Measurements from ENCODE around the gene GOLGA5. TPM values are rescaled to one million over a fixed set of nuclear protein-coding genes. Genes with fewer than 3 reads are reported as not detected.

GOLGA5 gene
- total and polyA plus RNA-seq, 7 experiments from 2014 or later: 9.7 to 27.9 (median 23.5) TPM

GRCh38 chr14:92880851-92881250 lies 86.7 kb downstream of the GOLGA5 start:
- no peak for DNase-seq
- H3K36me3 ChIP-seq (ENCODE audit: control insufficient read depth in 2 of 3, insufficient read depth in 3 of 3, low read length in 3 of 3): no peaks in the 10 kb centered on the region
- no peaks in the 10 kb centered on the region for H3K27me3 ChIP-seq (ENCODE audit: control insufficient read depth in 2 of 2, insufficient read depth in 2 of 2, low read length in 2 of 2)
- Mint-ChIP-seq H3K27me3 (peaks cover 27 to 53% (median 37%) of the 10 kb centered on the region in 5 donors), H3K9me3 (peaks cover 0 to 4% (median 0%) of the 10 kb centered on the region in 11 donors), H3K4me1 (peaks cover 0 to 4% (median 0%) of the 10 kb centered on the region in 7 donors), H3K36me3 (no peaks in the 10 kb centered on the region), H3K4me3 (no peak overlapping the region), H3K27ac (no peak overlapping the region)
- no peaks in the 10 kb centered on the region for H3K9me3 ChIP-seq (ENCODE audit: control insufficient read depth in 2 of 3, low read length in 3 of 3)
- CTCF ChIA-PET: no interaction called here
- H3K4me3 ChIP-seq (ENCODE audit: low read length): no peak overlapping the region
- no peaks in the 10 kb centered on the region for H3K4me1 ChIP-seq (ENCODE audit: control insufficient read depth in 2 of 2, insufficient read depth in 2 of 2, low read length in 2 of 2)
- intact Hi-C loops (cut with micrococcal nuclease): no loop called here
- H3K27ac ChIP-seq (ENCODE audit: low read depth, low read length): no peak overlapping the region
- no peak for ATAC-seq
- POLR2A ChIA-PET: no interaction called here

- Histone ChIP-seq H3K27ac (ENCODE audit: low read depth, low read length) (no peak overlapping the region), H3K4me3 (ENCODE audit: low read length) (no peak overlapping the region), H3K4me1 (ENCODE audit: control insufficient read depth in 2 of 2, insufficient read depth in 2 of 2, low read length in 2 of 2) (no peaks in the 10 kb centered on the region), H3K27me3 (ENCODE audit: control insufficient read depth in 2 of 2, insufficient read depth in 2 of 2, low read length in 2 of 2) (no peaks in the 10 kb centered on the region), H3K9me3 (ENCODE audit: control insufficient read depth in 2 of 3, low read length in 3 of 3) (no peaks in the 10 kb centered on the region), H3K36me3 (ENCODE audit: control insufficient read depth in 2 of 3, insufficient read depth in 3 of 3, low read length in 3 of 3) (no peaks in the 10 kb centered on the region)
- intact Hi-C loops (cut with micrococcal nuclease): no loop called here
- ChIA-PET POLR2A (no interaction called here), CTCF (no interaction called here)
- H3K36me3 Mint-ChIP-seq: peaks cover 0 to 3% (median 0%) of the 10 kb centered on the region in 5 donors
- DNase-seq (no peak), ATAC-seq (no peak)
- peaks cover 0 to 6% (median 0%) of the 10 kb centered on the region in 11 donors for H3K9me3 Mint-ChIP-seq
- peaks cover 0 to 4% (median 0%) of the 10 kb centered on the region in 7 donors for H3K4me1 Mint-ChIP-seq
- H3K27me3 Mint-ChIP-seq: peaks cover 21 to 46% (median 33%) of the 10 kb centered on the region in 5 donors
- H3K27ac Mint-ChIP-seq: no peak overlapping the region
- no peak overlapping the region for H3K4me3 Mint-ChIP-seq
Observed at GRCh38 chr14:92883066-92883465, 89.0 kb downstream of the GOLGA5 start.

GRCh38 chr14:92884410-92884809 lies 90.3 kb downstream of the GOLGA5 start:
- H3K27me3 ChIP-seq (ENCODE audit: control insufficient read depth in 2 of 2, insufficient read depth in 2 of 2, low read length in 2 of 2): no peaks in the 10 kb centered on the region
- ChIA-PET CTCF (no interaction called here), POLR2A (no interaction called here)
- H3K36me3 Mint-ChIP-seq: peaks cover 0 to 5% (median 0%) of the 10 kb centered on the region in 5 donors
- DNase-seq (no peak), ATAC-seq (no peak)
- peaks cover 20 to 43% (median 30%) of the 10 kb centered on the region in 5 donors for H3K27me3 Mint-ChIP-seq
- H3K4me1 Mint-ChIP-seq: peaks cover 0 to 4% (median 0%) of the 10 kb centered on the region in 7 donors
- H3K27ac ChIP-seq (ENCODE audit: low read depth, low read length): no peak overlapping the region
- no peaks in the 10 kb centered on the region for H3K4me1 ChIP-seq (ENCODE audit: control insufficient read depth in 2 of 2, insufficient read depth in 2 of 2, low read length in 2 of 2)
- H3K4me3 Mint-ChIP-seq: no peak overlapping the region
- H3K36me3 ChIP-seq (ENCODE audit: control insufficient read depth in 2 of 3, insufficient read depth in 3 of 3, low read length in 3 of 3): no peaks in the 10 kb centered on the region
- no peaks in the 10 kb centered on the region for H3K9me3 ChIP-seq (ENCODE audit: control insufficient read depth in 2 of 3, low read length in 3 of 3)
- intact Hi-C loops (cut with micrococcal nuclease): no loop called here
- no peak overlapping the region for H3K27ac Mint-ChIP-seq
- H3K9me3 Mint-ChIP-seq: peaks cover 0 to 10% (median 0%) of the 10 kb centered on the region in 11 donors
- no peak overlapping the region for H3K4me3 ChIP-seq (ENCODE audit: low read length)

- ChIA-PET CTCF (no interaction called here), POLR2A (no interaction called here)
- ATAC-seq: no peak
- intact Hi-C loops (cut with micrococcal nuclease): no loop called here
- Mint-ChIP-seq H3K27me3 (peaks cover 16 to 38% (median 23%) of the 10 kb centered on the region in 5 donors), H3K4me3 (no peak overlapping the region), H3K36me3 (peaks cover 0 to 8% (median 0%) of the 10 kb centered on the region in 5 donors), H3K27ac (no peak overlapping the region), H3K4me1 (peaks cover 0 to 4% (median 0%) of the 10 kb centered on the region in 7 donors), H3K9me3 (peaks cover 0 to 10% (median 0%) of the 10 kb centered on the region in 11 donors)
- Histone ChIP-seq H3K9me3 (ENCODE audit: control insufficient read depth in 2 of 3, low read length in 3 of 3) (no peaks in the 10 kb centered on the region), H3K27me3 (ENCODE audit: control insufficient read depth in 2 of 2, insufficient read depth in 2 of 2, low read length in 2 of 2) (no peaks in the 10 kb centered on the region), H3K27ac (ENCODE audit: low read depth, low read length) (no peak overlapping the region), H3K36me3 (ENCODE audit: control insufficient read depth in 2 of 3, insufficient read depth in 3 of 3, low read length in 3 of 3) (no peaks in the 10 kb centered on the region), H3K4me1 (ENCODE audit: control insufficient read depth in 2 of 2, insufficient read depth in 2 of 2, low read length in 2 of 2) (no peaks in the 10 kb centered on the region), H3K4me3 (ENCODE audit: low read length) (no peak overlapping the region)
- DNase-seq: no peak
Observed at GRCh38 chr14:92885279-92886061, 91.4 kb downstream of the GOLGA5 start.

- no peak overlapping the region for H3K4me3 ChIP-seq (ENCODE audit: low read length)
- no peak overlapping the region for H3K27ac Mint-ChIP-seq
- no peaks in the 10 kb centered on the region for H3K9me3 ChIP-seq (ENCODE audit: control insufficient read depth in 2 of 3, low read length in 3 of 3)
- ATAC-seq (no peak), DNase-seq (no peak)
- H3K27me3 Mint-ChIP-seq: peaks cover 11 to 30% (median 17%) of the 10 kb centered on the region in 5 donors
- POLR2A ChIA-PET: no interaction called here
- H3K27me3 ChIP-seq (ENCODE audit: control insufficient read depth in 2 of 2, insufficient read depth in 2 of 2, low read length in 2 of 2): no peaks in the 10 kb centered on the region
- H3K36me3 ChIP-seq (ENCODE audit: control insufficient read depth in 2 of 3, insufficient read depth in 3 of 3, low read length in 3 of 3): no peaks in the 10 kb centered on the region
- intact Hi-C loops (cut with micrococcal nuclease): no loop called here
- peaks cover 0 to 10% (median 1%) of the 10 kb centered on the region in 11 donors for H3K9me3 Mint-ChIP-seq
- peaks cover 0 to 8% (median 0%) of the 10 kb centered on the region in 5 donors for H3K36me3 Mint-ChIP-seq
- no peak overlapping the region for H3K27ac ChIP-seq (ENCODE audit: low read depth, low read length)
- peaks cover 0 to 4% (median 0%) of the 10 kb centered on the region in 7 donors for H3K4me1 Mint-ChIP-seq
- CTCF ChIA-PET: no interaction called here
- H3K4me3 Mint-ChIP-seq: no peak overlapping the region
- H3K4me1 ChIP-seq (ENCODE audit: control insufficient read depth in 2 of 2, insufficient read depth in 2 of 2, low read length in 2 of 2): no peaks in the 10 kb centered on the region
Observed at GRCh38 chr14:92886337-92886736, 92.2 kb downstream of the GOLGA5 start.

- no peak for ATAC-seq
Observed at GRCh38 chr14:92887157-92887556, 93.1 kb downstream of the GOLGA5 start.

GRCh38 chr14:92888896-92889295 lies 94.8 kb downstream of the GOLGA5 start:
- H3K36me3 ChIP-seq (ENCODE audit: control insufficient read depth in 2 of 3, insufficient read depth in 3 of 3, low read length in 3 of 3): no peaks in the 10 kb centered on the region
- H3K4me1 ChIP-seq (ENCODE audit: control insufficient read depth in 2 of 2, insufficient read depth in 2 of 2, low read length in 2 of 2): no peaks in the 10 kb centered on the region
- no peak overlapping the region for H3K4me3 ChIP-seq (ENCODE audit: low read length)
- H3K9me3 Mint-ChIP-seq: peaks cover 4 to 23% (median 14%) of the 10 kb centered on the region in 11 donors
- no peak for DNase-seq
- H3K4me1 Mint-ChIP-seq: peaks cover 0 to 4% (median 0%) of the 10 kb centered on the region in 7 donors
- POLR2A ChIA-PET: no interaction called here
- H3K27me3 Mint-ChIP-seq: peaks cover 6 to 27% (median 10%) of the 10 kb centered on the region in 5 donors
- H3K27ac ChIP-seq (ENCODE audit: low read depth, low read length): no peak overlapping the region
- CTCF ChIA-PET: no interaction called here
- no peak overlapping the region for H3K27ac Mint-ChIP-seq
- no peak for ATAC-seq
- H3K4me3 Mint-ChIP-seq: no peak overlapping the region
- no peaks in the 10 kb centered on the region for H3K9me3 ChIP-seq (ENCODE audit: control insufficient read depth in 2 of 3, low read length in 3 of 3)
- H3K27me3 ChIP-seq (ENCODE audit: control insufficient read depth in 2 of 2, insufficient read depth in 2 of 2, low read length in 2 of 2): no peaks in the 10 kb centered on the region
- peaks cover 0 to 8% (median 4%) of the 10 kb centered on the region in 5 donors for H3K36me3 Mint-ChIP-seq
- intact Hi-C loops (cut with micrococcal nuclease): no loop called here

More at GRCh38 chr14:92887157-92887556, 93.1 kb downstream of the GOLGA5 start:
- ChIA-PET POLR2A (no interaction called here), CTCF (no interaction called here)
- Mint-ChIP-seq H3K27me3 (peaks cover 6 to 25% (median 14%) of the 10 kb centered on the region in 5 donors), H3K27ac (no peak overlapping the region), H3K36me3 (peaks cover 0 to 8% (median 0%) of the 10 kb centered on the region in 5 donors), H3K4me1 (peaks cover 0 to 4% (median 0%) of the 10 kb centered on the region in 7 donors), H3K4me3 (no peak overlapping the region), H3K9me3 (peaks cover 0 to 10% (median 1%) of the 10 kb centered on the region in 11 donors)
- DNase-seq: no peak
- H3K4me1 ChIP-seq (ENCODE audit: control insufficient read depth in 2 of 2, insufficient read depth in 2 of 2, low read length in 2 of 2): no peaks in the 10 kb centered on the region
- H3K9me3 ChIP-seq (ENCODE audit: control insufficient read depth in 2 of 3, low read length in 3 of 3): no peaks in the 10 kb centered on the region
- H3K36me3 ChIP-seq (ENCODE audit: control insufficient read depth in 2 of 3, insufficient read depth in 3 of 3, low read length in 3 of 3): no peaks in the 10 kb centered on the region
- no peaks in the 10 kb centered on the region for H3K27me3 ChIP-seq (ENCODE audit: control insufficient read depth in 2 of 2, insufficient read depth in 2 of 2, low read length in 2 of 2)
- no peak overlapping the region for H3K27ac ChIP-seq (ENCODE audit: low read depth, low read length)
- intact Hi-C loops (cut with micrococcal nuclease): no loop called here
- H3K4me3 ChIP-seq (ENCODE audit: low read length): no peak overlapping the region
